Body of pancreas (tissue), 4 donors: ENCODE data around the gene PRTFDC1. TPM values are rescaled to one million over a fixed set of nuclear protein-coding genes. Genes with fewer than 3 reads are reported as not detected.

Experiments used
- ATAC-seq: fragments of 150-250 bp; one replicate; pipeline ENCODE4 v1.9.1; 2016
- DNase-seq, 4 donors: peaks; one replicate each; pipeline ENCODE4 v3.0.0-alpha.2; 2019
- H3K27ac ChIP-seq, 4 donors: fragments of 200-600 bp; sonication (generic); 1 replicate in 3 of 4; 2 replicates in 1 of 4; pipeline versions ENCODE4 v1.5.1 to v1.6.1; 2016 to 2019; ENCODE audit warnings: mild to moderate bottlenecking in 1 of 4, mixed read lengths in 1 of 4, moderate library complexity in 1 of 4
- H3K27me3 ChIP-seq, 2 donors: fragments of 200-600 bp; sonication (generic); one replicate each; pipeline ENCODE4 v1.6.0; 2016; ENCODE audit warnings: mild to moderate bottlenecking in 1 of 2
- H3K36me3 ChIP-seq, 2 donors: fragments of 200-600 bp; sonication (generic); replicated peaks in 1 of 2; 2 replicates each; pipeline ENCODE4 v1.5.1; 2016; ENCODE audit warnings: low read depth in 2 of 2; ENCODE audit not compliant: insufficient read depth in 1 of 2
- H3K4me1 ChIP-seq: fragments of 200-600 bp; sonication (generic); one replicate; pipeline ENCODE4 v1.6.0; 2016
- H3K4me3 ChIP-seq, 2 donors: fragments of 200-600 bp; sonication (generic); 1 replicate in 1 of 2; 2 replicates in 1 of 2; pipeline ENCODE4 v1.5.1; 2016 to 2019
- H3K9me3 ChIP-seq, 3 donors: fragments of 200-600 bp; sonication (generic); 1 replicate in 2 of 3; 2 replicates in 1 of 3; pipeline ENCODE4 v1.5.1; 2016
- POLR2A ChIP-seq, 3 donors: fragments of 450-650 bp; IDR thresholded peaks; one replicate each; pipeline ENCODE4 v1.6.1; 2016; ENCODE audit warnings: antibody characterized with exemption in 3 of 3, mild to moderate bottlenecking in 2 of 3
- WGBS, 2 donors: methylation state at CpG; one replicate each; pipeline ENCODE4 v1.1.5; 2017; 5-methylcytosine and 5-hydroxymethylcytosine counted together
- intact Hi-C: fragments of 100-400 bp; cut with DNase I; formaldehyde crosslinking; loops from one replicate; pipeline ENCODE4 v1.15.1; 2023
- total RNA-seq, 2 donors: library from RNA; depleted of rRNA; stranded (reverse); fragments of >200 nt; gene quantifications; one replicate each; pipeline ENCODE4 v1.1.0, GENCODE V29; 2016
- TF ChIP-seq, protein P1 (sequence below), 7 experiments: fragments of 450-650 bp in 4 of 7; fragments of 200-600 bp in 3 of 7; sonication (generic) in 3 of 7; IDR thresholded peaks; one replicate each; pipeline ENCODE4 v1.5.1; 2016 to 2019; ENCODE audit warnings: antibody characterized with exemption in 7 of 7

PRTFDC1 gene
- total RNA-seq, 2 donors from 2014 or later, result 6.5 to 14.2 TPM

DNA sequence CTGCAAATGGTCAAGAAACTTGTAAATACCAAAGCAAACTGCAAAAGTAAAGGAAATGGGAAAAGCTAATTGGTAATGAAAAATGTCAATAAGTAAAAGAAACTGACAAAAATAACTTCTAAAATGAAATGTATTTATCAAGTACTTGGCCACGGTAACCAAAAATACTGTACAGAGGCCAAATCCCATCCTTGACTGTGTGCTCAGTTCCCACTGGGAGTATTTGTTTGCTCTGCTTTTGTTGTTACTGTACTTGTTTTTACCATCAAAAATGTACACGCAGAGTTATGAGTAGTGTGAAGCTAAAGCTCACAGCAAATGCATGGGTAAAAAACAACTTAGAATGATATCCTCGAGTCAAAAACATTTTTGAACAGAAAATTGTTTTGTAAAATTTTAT, 32.5 kb upstream of the PRTFDC1 start:
- Histone ChIP-seq H3K36me3 (no peaks in the 10 kb centered on the region), H3K4me3 (no peak overlapping the region), H3K4me1 (no peaks in the 10 kb centered on the region), H3K27ac (no peak overlapping the region), H3K9me3 (no peaks in the 10 kb centered on the region), H3K27me3 (no peaks in the 10 kb centered on the region)
- TF ChIP-seq, protein P1, sequence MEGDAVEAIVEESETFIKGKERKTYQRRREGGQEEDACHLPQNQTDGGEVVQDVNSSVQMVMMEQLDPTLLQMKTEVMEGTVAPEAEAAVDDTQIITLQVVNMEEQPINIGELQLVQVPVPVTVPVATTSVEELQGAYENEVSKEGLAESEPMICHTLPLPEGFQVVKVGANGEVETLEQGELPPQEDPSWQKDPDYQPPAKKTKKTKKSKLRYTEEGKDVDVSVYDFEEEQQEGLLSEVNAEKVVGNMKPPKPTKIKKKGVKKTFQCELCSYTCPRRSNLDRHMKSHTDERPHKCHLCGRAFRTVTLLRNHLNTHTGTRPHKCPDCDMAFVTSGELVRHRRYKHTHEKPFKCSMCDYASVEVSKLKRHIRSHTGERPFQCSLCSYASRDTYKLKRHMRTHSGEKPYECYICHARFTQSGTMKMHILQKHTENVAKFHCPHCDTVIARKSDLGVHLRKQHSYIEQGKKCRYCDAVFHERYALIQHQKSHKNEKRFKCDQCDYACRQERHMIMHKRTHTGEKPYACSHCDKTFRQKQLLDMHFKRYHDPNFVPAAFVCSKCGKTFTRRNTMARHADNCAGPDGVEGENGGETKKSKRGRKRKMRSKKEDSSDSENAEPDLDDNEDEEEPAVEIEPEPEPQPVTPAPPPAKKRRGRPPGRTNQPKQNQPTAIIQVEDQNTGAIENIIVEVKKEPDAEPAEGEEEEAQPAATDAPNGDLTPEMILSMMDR (IDR thresholded peaks at IDR 0.05), result no peak
- no peak for TF ChIP-seq POLR2A (IDR thresholded peaks at IDR 0.05)
- 38 to 43% methylated on average over 3 of the region's 3 CpGs for WGBS, 2 donors
- intact Hi-C loops, result no loop called here
- DNase-seq (no peak), ATAC-seq (no peak)

DNA sequence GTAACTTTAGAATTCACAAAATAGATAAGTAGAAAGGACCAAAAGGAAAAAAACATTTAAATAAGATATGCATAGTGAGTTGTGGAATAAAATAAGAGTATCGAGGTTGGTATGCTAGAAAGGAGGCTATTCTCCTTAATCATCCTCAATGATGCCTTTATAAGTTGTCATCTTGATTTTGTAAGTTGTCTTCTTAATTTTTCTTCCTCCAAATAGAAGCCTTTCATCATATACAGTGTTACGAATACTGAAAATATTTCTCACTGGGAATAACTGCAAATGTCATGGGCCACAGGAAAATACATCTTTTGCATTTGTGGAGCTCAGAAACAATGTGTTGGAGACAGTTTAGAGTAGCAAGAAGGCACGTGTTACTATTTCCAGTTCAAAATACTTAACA, 31.5 kb upstream of the PRTFDC1 start:
- 74 to 85% methylated on average over 3 of the region's 3 CpGs for WGBS, 2 donors
- Histone ChIP-seq H3K27ac (no peak overlapping the region), H3K27me3 (no peaks in the 10 kb centered on the region), H3K36me3 (no peaks in the 10 kb centered on the region), H3K4me1 (no peaks in the 10 kb centered on the region), H3K9me3 (no peaks in the 10 kb centered on the region), H3K4me3 (no peak overlapping the region)
- TF ChIP-seq POLR2A (IDR thresholded peaks at IDR 0.05), result no peak
- TF ChIP-seq, protein P1 (IDR thresholded peaks at IDR 0.05), result no peak
- intact Hi-C loops, result no loop called here
- no peak for DNase-seq
- no peak for ATAC-seq

DNA sequence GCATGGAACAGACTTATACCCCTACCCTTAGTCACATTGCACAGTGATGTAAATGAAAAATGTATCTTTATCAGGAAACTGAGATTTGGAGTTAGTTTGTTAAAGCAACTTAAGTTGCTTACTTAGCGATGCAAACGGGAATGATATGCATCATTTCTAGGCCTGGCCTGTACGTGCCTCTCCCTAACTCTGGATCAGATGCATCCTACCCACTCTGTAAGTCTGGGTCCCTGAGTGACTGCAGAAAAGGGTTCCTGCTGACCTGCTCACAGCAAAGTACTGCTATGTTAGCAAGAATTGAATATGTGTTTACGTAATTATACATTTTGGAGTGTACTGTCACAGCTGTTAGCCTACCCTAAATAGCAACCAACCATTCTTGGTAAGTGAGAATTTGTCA, 30.7 kb upstream of the PRTFDC1 start:
- no peak for TF ChIP-seq POLR2A (IDR thresholded peaks at IDR 0.05)
- TF ChIP-seq, protein P1 (IDR thresholded peaks at IDR 0.05), result no peak
- no peak for ATAC-seq

GRCh38 chr10:24982319-24983112, 30.1 kb upstream of the PRTFDC1 start:
- H3K27me3 ChIP-seq, result no peaks in the 10 kb centered on the region
- WGBS, 2 donors, result 89 to 94% methylated on average over 1 of the region's 1 CpG
- H3K36me3 ChIP-seq, result no peaks in the 10 kb centered on the region
- no peak overlapping the region for H3K4me3 ChIP-seq
- TF ChIP-seq POLR2A (IDR thresholded peaks at IDR 0.05), result no peak
- TF ChIP-seq, protein P1 (IDR thresholded peaks at IDR 0.05), result no peak
- no peak overlapping the region for H3K27ac ChIP-seq
- intact Hi-C loops, result no loop called here
- no peaks in the 10 kb centered on the region for H3K4me1 ChIP-seq
- DNase-seq (no peak), ATAC-seq (no peak)
- no peaks in the 10 kb centered on the region for H3K9me3 ChIP-seq

More for the DNA sequence above, 30.7 kb upstream of the PRTFDC1 start:
- Histone ChIP-seq H3K27ac (no peak overlapping the region), H3K36me3 (no peaks in the 10 kb centered on the region), H3K9me3 (no peaks in the 10 kb centered on the region), H3K4me3 (no peak overlapping the region), H3K4me1 (no peaks in the 10 kb centered on the region), H3K27me3 (no peaks in the 10 kb centered on the region)
- intact Hi-C loops, result no loop called here
- DNase-seq, result no peak
- WGBS, 2 donors, result 98 to 100% methylated on average over 4 of the region's 4 CpGs
